Ishikawa (cell line): Measurements from ENCODE around the gene MYO9B.

Source experiments
- RAD21 ChIP-seq: IDR thresholded peaks from 2 replicates; pipeline ENCODE4 v1.6.1; 2012; ENCODE audit warnings: low read depth
- REST ChIP-seq: IDR thresholded peaks from 2 replicates; pipeline ENCODE4 v1.6.1; 2012; ENCODE audit warnings: low read depth, mild to moderate bottlenecking
- TEAD4 ChIP-seq: IDR thresholded peaks from 2 replicates; pipeline ENCODE4 v1.6.1; 2012

GRCh38 chr19:17219286-17219685 lies 143.7 kb downstream of the MYO9B start:
- no peak for TF ChIP-seq REST
- TF ChIP-seq TEAD4: no peak
- TF ChIP-seq RAD21: no peak
